ENCODE measurements around the gene CD79A.

GRCh38 chr19:41918095-41918494, 41.0 kb downstream of the CD79A start:
- TF ChIP-seq EZH2 (IDR thresholded peaks at IDR 0.05; ENCODE audit: low read length, missing control alignments) (no peak), CTCF (conservative IDR thresholded peaks at IDR 0.05 in 1 of 2, IDR thresholded peaks at IDR 0.05 in 1 of 2; ENCODE audit: low read depth in 1 of 2, low read length in 2 of 2) (no peak)
